Measurements from ENCODE around the gene ZNF124. TPM values are rescaled to one million over a fixed set of nuclear protein-coding genes. Genes with fewer than 3 reads are reported as not detected.

Gene ZNF124
- total and polyA plus RNA-seq, 2 donors (not counting 1 experiment from before 2014, with no cell fraction given), result 5.0 to 23.8 TPM

DNA sequence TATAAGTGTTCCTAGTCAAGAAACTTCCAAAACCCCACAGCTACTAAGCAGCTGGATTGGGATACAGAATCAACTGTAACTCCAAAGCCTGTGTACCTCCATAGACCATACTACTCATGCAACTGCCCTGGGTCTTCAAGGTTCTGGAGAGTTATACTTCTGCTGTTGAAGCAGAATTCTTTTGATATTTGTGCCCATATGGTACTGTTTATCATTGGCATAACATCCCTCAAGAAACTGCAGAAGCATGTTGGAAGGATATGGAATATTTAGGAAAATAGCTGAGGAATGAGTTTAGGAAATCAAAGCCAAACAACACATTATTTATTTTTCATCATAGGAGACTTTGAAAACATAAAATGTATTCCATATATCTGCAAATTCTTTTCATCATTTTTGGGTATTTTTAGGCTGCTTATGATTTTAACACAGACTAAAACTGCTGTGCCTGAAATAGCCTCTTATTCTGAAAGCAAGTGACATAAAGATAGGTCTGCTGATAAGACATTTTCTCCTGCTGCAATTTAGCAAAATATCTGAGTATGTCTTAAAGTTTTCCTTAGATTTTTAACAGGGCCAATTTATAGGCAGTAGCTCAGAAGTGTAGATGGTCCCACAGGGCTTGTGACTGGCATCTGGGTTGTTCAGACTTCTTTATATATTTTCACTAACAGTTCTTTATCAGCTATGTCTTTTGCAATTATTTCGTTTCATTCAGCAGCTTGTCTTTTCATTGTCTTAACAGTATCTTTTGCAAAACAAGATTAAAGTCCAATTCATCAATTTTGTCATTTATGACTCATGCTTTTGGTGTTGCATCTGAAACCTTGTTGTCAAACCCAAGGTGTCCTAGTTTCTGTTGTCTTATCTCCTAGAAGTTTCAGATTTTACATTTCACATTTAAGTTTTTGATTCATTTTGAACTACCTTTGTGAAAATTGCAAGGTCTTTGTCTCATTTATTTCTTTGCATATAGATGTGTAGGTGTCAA lies 41.1 kb upstream of the ZNF124 start:
- peaks cover 0 to 2% (median 0%) of the 10 kb centered on the region in 4 experiments for H3K27me3 ChIP-seq (replicated peaks in 1 of 4; ENCODE audit: control extremely low read depth in 1 of 4, control insufficient read depth in 3 of 4, insufficient read depth in 4 of 4, low read length in 3 of 4)
- peak overlapping the region; percentile 86 for H3K27ac Mint-ChIP-seq
- H3K9me3 Mint-ChIP-seq (ENCODE audit: insufficient read depth), result no peaks in the 10 kb centered on the region
- CTCF ChIA-PET, result no interaction called here
- H3K4me2 ChIP-seq (replicated peaks; ENCODE audit: low read depth, low read length, poor library complexity, severe bottlenecking), result peak overlapping the region; percentile 75
- TF ChIP-seq EZH2 (IDR thresholded peaks at IDR 0.05; ENCODE audit: borderline replicate concordance, insufficient read depth, low read depth, low read length, poor library complexity, severe bottlenecking) (no peak), CTCF (IDR thresholded peaks at IDR 0.05) (no peak)
- intact Hi-C loops (cut with micrococcal nuclease), result loop anchor here (1.0 to 5.0 kb wide), 3 partner anchors 119 to 646 kb away; partner anchors contain the start of genes AHCTF1, CNST, TFB2M and ZNF496
- peaks cover 18% of the 10 kb centered on the region for H4K20me1 ChIP-seq (ENCODE audit: control insufficient read depth, insufficient read depth, low read length, poor library complexity, severe bottlenecking)
- POLR2A ChIA-PET, result no interaction called here
- ATAC-seq (ENCODE audit: low read depth), result no peak
- DNase-seq, result no peak
- H3K79me2 ChIP-seq (ENCODE audit: control insufficient read depth, insufficient read depth, low read length), result peaks cover 29% of the 10 kb centered on the region
- peaks cover under 1% of the 10 kb centered on the region for H3K27me3 Mint-ChIP-seq
- peaks cover 0 to 2% of the 10 kb centered on the region in 2 experiments for H3K36me3 ChIP-seq (replicated peaks in 1 of 2; ENCODE audit: control extremely low read depth in 1 of 2, control insufficient read depth in 1 of 2, extremely low read depth in 1 of 2, insufficient read depth in 2 of 2, low read length in 1 of 2)
- no peaks in the 10 kb centered on the region for H3K9me3 ChIP-seq (ENCODE audit: control extremely low read depth in 1 of 3, control insufficient read depth in 2 of 3, insufficient read depth in 1 of 3, low read length in 2 of 3)
- peaks cover 37 to 38% of the 10 kb centered on the region in 2 donors for H3K4me1 ChIP-seq (ENCODE audit: control insufficient read depth in 2 of 2, insufficient read depth in 2 of 2, low read length in 2 of 2)
- WGBS (ENCODE audit: insufficient coverage), result 100% methylated on average over 1 of the region's 1 CpG
- no peak overlapping the region for H2AFZ ChIP-seq (ENCODE audit: insufficient read depth, low read depth, low read length, poor library complexity, severe bottlenecking)
- H3K4me3 Mint-ChIP-seq, result no peak overlapping the region
- H3K9ac ChIP-seq (ENCODE audit: low read length), result no peak overlapping the region
- no peak overlapping the region for H3K4me3 ChIP-seq (ENCODE audit: control extremely low read depth in 1 of 5, extremely low read depth in 1 of 5, insufficient read depth in 1 of 5, low read depth in 2 of 5, low read length in 4 of 5)
- H3K27ac ChIP-seq (ENCODE audit: low read length in 2 of 2), result peak overlapping the region; percentile 48 to 85
- H3K4me1 Mint-ChIP-seq, result peaks cover 43% of the 10 kb centered on the region

All from B cell (primary cell).